Hepatocyte (in vitro differentiated cells): ENCODE measurements around the gene PURA.

Experiments used
- EZH2 ChIP-seq: fragments of 200-600 bp; sonication (generic); IDR thresholded peaks from 2 replicates; pipeline ENCODE4 v1.6.1; 2016; ENCODE audit warnings: antibody characterized with exemption, mild to moderate bottlenecking, borderline replicate concordance
- EZH2phosphoT487 ChIP-seq: fragments of 200-600 bp; sonication (generic); IDR thresholded peaks from one replicate; pipeline ENCODE4 v1.6.1; 2018; ENCODE audit warnings: antibody characterized with exemption, mild to moderate bottlenecking, low read depth, moderate library complexity; ENCODE audit not compliant: unreplicated experiment, severe bottlenecking

DNA sequence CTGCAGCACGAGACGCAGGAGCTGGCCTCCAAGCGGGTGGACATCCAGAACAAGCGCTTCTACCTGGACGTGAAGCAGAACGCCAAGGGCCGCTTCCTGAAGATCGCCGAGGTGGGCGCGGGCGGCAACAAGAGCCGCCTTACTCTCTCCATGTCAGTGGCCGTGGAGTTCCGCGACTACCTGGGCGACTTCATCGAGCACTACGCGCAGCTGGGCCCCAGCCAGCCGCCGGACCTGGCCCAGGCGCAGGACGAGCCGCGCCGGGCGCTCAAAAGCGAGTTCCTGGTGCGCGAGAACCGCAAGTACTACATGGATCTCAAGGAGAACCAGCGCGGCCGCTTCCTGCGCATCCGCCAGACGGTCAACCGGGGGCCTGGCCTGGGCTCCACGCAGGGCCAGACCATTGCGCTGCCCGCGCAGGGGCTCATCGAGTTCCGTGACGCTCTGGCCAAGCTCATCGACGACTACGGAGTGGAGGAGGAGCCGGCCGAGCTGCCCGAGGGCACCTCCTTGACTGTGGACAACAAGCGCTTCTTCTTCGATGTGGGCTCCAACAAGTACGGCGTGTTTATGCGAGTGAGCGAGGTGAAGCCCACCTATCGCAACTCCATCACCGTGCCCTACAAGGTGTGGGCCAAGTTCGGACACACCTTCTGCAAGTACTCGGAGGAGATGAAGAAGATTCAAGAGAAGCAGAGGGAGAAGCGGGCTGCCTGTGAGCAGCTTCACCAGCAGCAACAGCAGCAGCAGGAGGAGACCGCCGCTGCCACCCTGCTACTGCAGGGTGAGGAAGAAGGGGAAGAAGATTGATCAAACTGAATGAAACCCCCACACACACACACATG is 654 bp downstream of the PURA start:
- TF ChIP-seq EZH2 (no peak), EZH2phosphoT487 (no peak)
